ENCODE measurements around the gene MKX.

Gene MKX

GRCh38 chr10:27654284-27654683 is 91.3 kb downstream of the MKX start:
- DNase-seq (ENCODE audit: low read depth in 2 of 2), result no peak

DNA sequence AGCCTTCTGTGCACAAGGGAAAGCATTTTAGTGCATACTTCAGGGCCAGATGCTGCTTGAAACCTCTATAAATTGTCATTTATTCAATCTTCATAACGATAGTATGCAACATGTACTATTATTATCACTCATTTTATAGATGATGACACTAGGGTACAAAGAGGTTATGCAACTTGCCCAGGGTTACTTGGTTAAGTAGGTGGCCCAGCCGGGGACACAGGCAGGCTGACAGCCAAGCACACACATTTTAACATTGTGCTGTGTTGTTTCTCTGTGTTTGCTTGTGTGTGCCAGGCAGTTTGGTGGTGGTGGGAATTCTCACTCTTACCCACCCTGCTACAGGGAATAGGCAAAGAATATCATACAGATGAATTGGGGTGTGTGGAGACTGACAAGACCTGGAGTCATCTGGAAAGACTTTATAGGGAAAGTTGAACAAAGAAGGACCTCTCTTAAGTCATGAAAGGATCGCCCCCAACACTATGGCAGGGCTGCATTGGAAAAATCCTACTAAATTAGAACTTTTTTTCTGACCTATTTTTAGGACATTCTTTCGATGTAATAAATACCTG is 98.9 kb downstream of the MKX start:
- DNase-seq (ENCODE audit: low read depth in 2 of 2), result no peak

- DNase-seq (ENCODE audit: low read depth in 2 of 2), result no peak
These were observed 99.4 kb downstream of the MKX start for GRCh38 chr10:27646194-27646593.

- no peak for DNase-seq (ENCODE audit: low read depth in 2 of 2)
These were observed 101.2 kb downstream of the MKX start for GRCh38 chr10:27644307-27644939.

DNA sequence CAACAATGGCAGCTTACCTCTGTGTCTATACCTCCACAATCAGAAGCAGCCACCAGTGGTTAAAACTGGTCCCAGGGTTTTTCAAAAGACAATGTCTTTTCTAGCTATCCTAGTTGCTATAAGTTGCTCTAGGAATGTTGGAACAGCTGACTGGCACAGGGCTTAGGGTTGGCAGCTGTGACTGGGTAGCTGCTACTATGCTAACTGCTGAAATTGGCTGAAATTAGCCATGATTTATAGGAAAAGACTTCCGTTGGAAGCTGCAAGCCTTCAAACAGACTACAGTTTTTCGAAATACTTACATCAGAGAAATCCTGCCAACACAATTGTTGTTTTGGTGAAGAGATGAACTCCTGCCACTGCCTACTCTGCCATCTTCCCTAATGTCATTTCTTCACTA is 102.3 kb downstream of the MKX start:
- no peak for DNase-seq (ENCODE audit: low read depth in 2 of 2)

GRCh38 chr10:27642023-27642589 is 103.5 kb downstream of the MKX start:
- DNase-seq (ENCODE audit: low read depth in 2 of 2), result no peak

DNA sequence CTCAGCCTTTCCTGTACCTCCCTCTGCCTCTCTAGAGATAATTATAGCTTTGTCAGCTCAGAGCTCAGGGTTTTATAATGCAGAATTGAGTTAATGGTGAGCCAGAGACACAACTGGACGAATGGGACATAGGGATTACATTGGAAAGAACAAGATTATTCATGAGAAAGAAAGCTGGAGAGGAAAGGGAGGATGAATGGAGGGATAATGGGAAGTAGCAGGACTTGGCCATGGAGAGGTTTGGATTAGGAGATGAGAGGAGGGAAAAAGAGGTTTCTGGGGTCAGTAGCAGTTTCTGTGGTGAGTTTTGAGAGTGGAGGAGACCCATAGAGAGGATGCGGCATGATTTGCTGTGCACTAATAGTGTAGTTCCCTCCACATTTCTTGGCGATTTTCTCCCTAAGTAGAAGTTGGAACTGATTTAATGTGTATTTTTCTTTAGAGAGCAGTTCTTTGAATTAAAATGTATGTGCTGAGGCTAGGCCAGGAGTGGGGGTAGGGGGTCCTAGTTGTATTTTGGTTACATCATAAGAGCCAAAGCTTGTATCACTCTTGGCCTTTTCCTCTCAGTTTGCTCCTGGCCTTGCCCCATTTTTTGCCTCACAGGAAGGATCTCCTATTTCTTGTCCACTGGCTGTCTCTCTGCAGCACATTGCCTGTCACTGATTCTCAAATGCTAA is 107.4 kb downstream of the MKX start:
- no peak for DNase-seq (ENCODE audit: low read depth in 2 of 2)

- DNase-seq (ENCODE audit: low read depth in 2 of 2), result no peak
These were observed 108.0 kb downstream of the MKX start for GRCh38 chr10:27637601-27638000.

- no peak for DNase-seq (ENCODE audit: low read depth in 2 of 2)
These were observed 108.8 kb downstream of the MKX start for GRCh38 chr10:27636816-27637215.

DNA sequence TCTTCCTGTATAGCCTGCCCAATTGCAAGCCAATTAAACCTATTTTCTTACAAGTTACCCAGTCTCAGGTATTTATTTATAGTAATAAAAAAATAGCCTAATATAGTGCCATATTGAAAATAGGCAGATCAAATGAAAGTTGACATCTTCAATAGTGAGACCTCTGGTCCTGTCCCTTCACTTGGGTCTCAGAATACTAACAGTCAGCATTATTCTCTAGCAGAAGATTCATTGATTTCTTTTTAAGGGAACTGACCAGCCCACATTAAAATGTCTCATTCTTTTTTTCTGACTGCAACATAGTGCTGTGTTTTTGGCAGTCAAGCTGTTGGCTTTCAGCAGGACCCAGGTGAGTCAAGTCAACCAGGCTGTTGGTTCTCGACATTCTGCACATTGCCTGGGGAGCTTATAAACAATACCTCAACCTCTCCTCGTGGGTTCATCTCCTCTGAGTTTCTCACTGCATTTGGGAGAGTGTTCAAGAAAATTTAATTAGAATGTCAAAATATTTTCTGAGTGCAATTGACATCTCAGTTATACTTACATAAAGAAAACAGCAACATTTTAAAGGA is 109.8 kb downstream of the MKX start:
- DNase-seq (ENCODE audit: low read depth in 2 of 2), result no peak

GRCh38 chr10:27635290-27635689 is 110.3 kb downstream of the MKX start:
- DNase-seq (ENCODE audit: low read depth in 2 of 2), result no peak

GRCh38 chr10:27628621-27629020 is 117.0 kb downstream of the MKX start:
- no peak for DNase-seq (ENCODE audit: low read depth in 2 of 2)

- no peak for DNase-seq (ENCODE audit: low read depth in 2 of 2)
These were observed 118.7 kb downstream of the MKX start for GRCh38 chr10:27626890-27627289.

GRCh38 chr10:27625452-27626211 is 120.0 kb downstream of the MKX start:
- DNase-seq (ENCODE audit: low read depth in 2 of 2), result no peak

DNA sequence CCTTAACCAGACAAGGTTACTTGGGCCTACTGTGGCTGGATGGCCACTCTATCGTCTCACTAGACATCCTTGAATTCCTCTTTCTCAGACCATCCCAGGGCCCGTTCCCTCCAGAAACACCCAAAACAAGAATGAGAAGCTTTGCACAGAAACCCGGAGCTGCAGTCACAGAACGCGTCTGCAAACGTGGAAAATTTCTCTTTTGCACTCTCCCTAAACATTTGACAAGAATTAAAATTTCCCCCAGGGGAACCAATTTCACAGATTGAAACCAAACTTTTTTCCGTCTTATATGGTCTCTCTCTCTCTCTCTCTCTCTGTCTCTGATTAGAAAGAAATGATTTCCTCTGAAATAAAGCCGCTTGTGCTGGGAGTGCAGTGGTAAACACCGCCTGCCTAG is 120.7 kb downstream of the MKX start:
- DNase-seq (ENCODE audit: low read depth in 2 of 2), result no peak
